Karpas-422 (cell line): ENCODE results near the gene LAMA5. TPM values are rescaled to one million over a fixed set of nuclear protein-coding genes. Genes with fewer than 3 reads are reported as not detected.
A peak's percentile ranks its signal among the peaks of the same experiment; 100 is the strongest.

ENCODE experiments used
- DNase-seq: peaks from one replicate; pipeline ENCODE4 v3.0.0-alpha.2; 2015
- H2AFZ ChIP-seq: fragments of 200-600 bp; sonication (generic); 2 replicates; pipeline ENCODE4 v1.6.1; 2014; ENCODE audit warnings: antibody characterized with exemption, low read length, mixed read lengths
- H3K27ac ChIP-seq: fragments of 200-600 bp; sonication (generic); 2 replicates; pipeline ENCODE4 v1.5.1; 2014; ENCODE audit warnings: mild to moderate bottlenecking, low read length, moderate library complexity
- H3K27me3 ChIP-seq: fragments of 200-600 bp; sonication (generic); 2 replicates; pipeline ENCODE4 v1.6.1; 2014; ENCODE audit warnings: low read length, mixed read lengths
- H3K36me3 ChIP-seq: fragments of 200-600 bp; sonication (generic); 2 replicates; pipeline ENCODE4 v1.6.1; 2014; ENCODE audit warnings: low read length, mixed read lengths; ENCODE audit not compliant: insufficient read depth
- H3K4me1 ChIP-seq: fragments of 200-600 bp; sonication (generic); 2 replicates; pipeline ENCODE4 v1.6.1; 2014; ENCODE audit warnings: mild to moderate bottlenecking, low read length, mixed read lengths
- H3K4me2 ChIP-seq: fragments of 200-600 bp; sonication (generic); 2 replicates; pipeline ENCODE4 v1.6.1; 2014; ENCODE audit warnings: low read length, low read depth, mild to moderate bottlenecking; ENCODE audit not compliant: poor library complexity, severe bottlenecking
- H3K4me3 ChIP-seq: fragments of 200-600 bp; sonication (generic); 2 replicates; pipeline ENCODE4 v1.5.1; 2014; ENCODE audit warnings: mild to moderate bottlenecking, antibody characterized with exemption, low read length, mixed read lengths
- H3K79me2 ChIP-seq: fragments of 200-600 bp; sonication (generic); 2 replicates; pipeline ENCODE4 v1.6.1; 2014; ENCODE audit warnings: mild to moderate bottlenecking, low read length, mixed read lengths
- H3K9ac ChIP-seq: fragments of 200-600 bp; sonication (generic); 2 replicates; pipeline ENCODE4 v1.6.0; 2014; ENCODE audit warnings: low read length
- H3K9me2 ChIP-seq: fragments of 200-600 bp; sonication (generic), shearing (Covaris generic); replicated peaks from 2 replicates; pipeline ENCODE4 v1.6.0; 2014; ENCODE audit warnings: mild to moderate bottlenecking, low read length, moderate library complexity; ENCODE audit not compliant: insufficient read depth
- H3K9me3 ChIP-seq: fragments of 300-700, 200-600 bp; sonication (generic); 2 replicates; pipeline ENCODE4 v1.6.1; 2014; ENCODE audit warnings: low read length, mixed read lengths
- H4K20me1 ChIP-seq: fragments of 200-600 bp; sonication (generic); 2 replicates; pipeline ENCODE4 v1.6.1; 2014; ENCODE audit warnings: mild to moderate bottlenecking, antibody characterized with exemption, low read length, low read depth; ENCODE audit not compliant: insufficient read depth
- total RNA-seq: library from RNA; depleted of rRNA; stranded (reverse); fragments of >200 nt; shearing (Covaris generic); gene quantifications from 2 replicates; pipeline ENCODE4 v1.2.3, GENCODE V29; 2014; ENCODE audit warnings: low replicate concordance

Gene LAMA5
- total RNA-seq, 1 experiment from 2014 or later, result 17.5 TPM

- Histone ChIP-seq H3K27ac (peak overlapping the region; percentile 73), H3K4me2 (peak overlapping the region; percentile 96), H2AFZ (no peak overlapping the region), H3K9ac (peak overlapping the region; percentile 99), H3K79me2 (peaks cover 51% of the 10 kb centered on the region), H3K4me1 (peaks cover 21% of the 10 kb centered on the region), H3K27me3 (no peaks in the 10 kb centered on the region), H3K9me2 (no peaks in the 10 kb centered on the region), H3K36me3 (peaks cover 25% of the 10 kb centered on the region), H4K20me1 (peaks cover 21% of the 10 kb centered on the region), H3K4me3 (peak overlapping the region; percentile 93), H3K9me3 (no peaks in the 10 kb centered on the region)
- DNase-seq, result peak; percentile 66
These were observed 20.3 kb upstream of the LAMA5 start for GRCh38 chr20:62387219-62387913.

GRCh38 chr20:62386383-62387218 is 19.5 kb upstream of the LAMA5 start, which contains the start of gene RPS21:
Gene RPS21 (plus strand): TSS chr20:62387103. CDS start chr20:62387339, 236 bp downstream.
- Histone ChIP-seq H3K4me3 (peak within 1 kb of the TSS; percentile 93), H3K36me3 (peaks cover 32% of the 10 kb centered on the region), H3K9me3 (no peaks in the 10 kb centered on the region), H3K9ac (peak within 1 kb of the TSS; percentile 99), H3K79me2 (peaks cover 51% of the 10 kb centered on the region), H3K27me3 (no peaks in the 10 kb centered on the region), H3K4me1 (peaks cover 21% of the 10 kb centered on the region), H3K4me2 (peak within 1 kb of the TSS; percentile 96), H3K9me2 (no peaks in the 10 kb centered on the region), H3K27ac (peak within 1 kb of the TSS; percentile 73), H4K20me1 (peaks cover 21% of the 10 kb centered on the region), H2AFZ (no peak within 1 kb of the TSS)
- peak; percentile 97 for DNase-seq

GRCh38 chr20:62382306-62383198 is 15.4 kb upstream of the LAMA5 start:
- peaks cover 10% of the 10 kb centered on the region for H3K36me3 ChIP-seq
- H2AFZ ChIP-seq, result no peak overlapping the region
- H3K27ac ChIP-seq, result no peak overlapping the region
- H3K4me2 ChIP-seq, result no peak overlapping the region
- H3K9ac ChIP-seq, result no peak overlapping the region
- no peaks in the 10 kb centered on the region for H3K9me3 ChIP-seq
- peak; percentile 91 for DNase-seq
- no peak overlapping the region for H3K4me3 ChIP-seq
- H4K20me1 ChIP-seq, result peaks cover 5% of the 10 kb centered on the region; the same call in 1 of the 2 replicates
- peaks cover 36% of the 10 kb centered on the region for H3K79me2 ChIP-seq
- peaks cover 8% of the 10 kb centered on the region for H3K4me1 ChIP-seq
- no peaks in the 10 kb centered on the region for H3K9me2 ChIP-seq
- H3K27me3 ChIP-seq, result no peaks in the 10 kb centered on the region

GRCh38 chr20:62381842-62382241 is 14.7 kb upstream of the LAMA5 start:
- Histone ChIP-seq H3K9me3 (no peaks in the 10 kb centered on the region), H3K36me3 (peaks cover 10% of the 10 kb centered on the region), H4K20me1 (no peaks in the 10 kb centered on the region), H2AFZ (no peak overlapping the region), H3K4me1 (peaks cover 8% of the 10 kb centered on the region), H3K4me3 (no peak overlapping the region), H3K9ac (no peak overlapping the region), H3K27me3 (no peaks in the 10 kb centered on the region), H3K4me2 (no peak overlapping the region), H3K79me2 (peaks cover 30% of the 10 kb centered on the region), H3K27ac (no peak overlapping the region), H3K9me2 (no peaks in the 10 kb centered on the region)
- DNase-seq, result no peak

- Histone ChIP-seq H3K4me1 (peaks cover 8% of the 10 kb centered on the region), H3K9me3 (no peaks in the 10 kb centered on the region), H4K20me1 (no peaks in the 10 kb centered on the region), H3K79me2 (peaks cover 25% of the 10 kb centered on the region), H3K9ac (no peak overlapping the region), H3K27ac (no peak overlapping the region), H3K27me3 (no peaks in the 10 kb centered on the region), H3K36me3 (peaks cover 10% of the 10 kb centered on the region), H2AFZ (no peak overlapping the region), H3K9me2 (no peaks in the 10 kb centered on the region), H3K4me3 (no peak overlapping the region), H3K4me2 (no peak overlapping the region)
- DNase-seq, result no peak
These were observed 14.2 kb upstream of the LAMA5 start for GRCh38 chr20:62381202-62381797.

- H2AFZ ChIP-seq, result no peak overlapping the region
These were observed 11.1 kb upstream of the LAMA5 start for GRCh38 chr20:62378215-62378614.

GRCh38 chr20:62377615-62378178 is 10.6 kb upstream of the LAMA5 start:
- no peak for DNase-seq
- Histone ChIP-seq H3K27me3 (no peaks in the 10 kb centered on the region), H3K36me3 (peaks cover 10% of the 10 kb centered on the region), H3K27ac (no peak overlapping the region), H3K4me3 (no peak overlapping the region), H4K20me1 (no peaks in the 10 kb centered on the region), H3K9me3 (no peaks in the 10 kb centered on the region), H3K4me1 (no peaks in the 10 kb centered on the region), H3K9me2 (no peaks in the 10 kb centered on the region), H3K79me2 (no peaks in the 10 kb centered on the region), H2AFZ (no peak overlapping the region), H3K9ac (no peak overlapping the region), H3K4me2 (no peak overlapping the region)

More at GRCh38 chr20:62378215-62378614, 11.1 kb upstream of the LAMA5 start:
- Histone ChIP-seq H4K20me1 (no peaks in the 10 kb centered on the region), H3K9ac (no peak overlapping the region), H3K27me3 (no peaks in the 10 kb centered on the region), H3K79me2 (no peaks in the 10 kb centered on the region), H3K4me2 (no peak overlapping the region), H3K9me3 (no peaks in the 10 kb centered on the region), H3K4me3 (no peak overlapping the region), H3K36me3 (peaks cover 10% of the 10 kb centered on the region), H3K9me2 (no peaks in the 10 kb centered on the region), H3K4me1 (no peaks in the 10 kb centered on the region), H3K27ac (no peak overlapping the region)
- DNase-seq, result no peak
